GM21576 (cell line): Measurements from ENCODE around the gene MAGI1.
"Not testable (repeated sequence)": the region's sequence is repeated elsewhere in the genome, so short reads cannot be mapped to it uniquely, and the experiment has no call there.

ENCODE experiments used
- ATAC-seq: cut with Tn5 transposase; IDR thresholded peaks from one replicate; pipeline ENCODE4 v1.9.1; 2021; ENCODE audit warnings: mild to moderate bottlenecking, moderate library complexity; ENCODE audit not compliant: unreplicated experiment

The MAGI1 gene

GRCh38 chr3:65886391-65886790, 152.3 kb downstream of the MAGI1 start:
- ATAC-seq: no peak

DNA sequence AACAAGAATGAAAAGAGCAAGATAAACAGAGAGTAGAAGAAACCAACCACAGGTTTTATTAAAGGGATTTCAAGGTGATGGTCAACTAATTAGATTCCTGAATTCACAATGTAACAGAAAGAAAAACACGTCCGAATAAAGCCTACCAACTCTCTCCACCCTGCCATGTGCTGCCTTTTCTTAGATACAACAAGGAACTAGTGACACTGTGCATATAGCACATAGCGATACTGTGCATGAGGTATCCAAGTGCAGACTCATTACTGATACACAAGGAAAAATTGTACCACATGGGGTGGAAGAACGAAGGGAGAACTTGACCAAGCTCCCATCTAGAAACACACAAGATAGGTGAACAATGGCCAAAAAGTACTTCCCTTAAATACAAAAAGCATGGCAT, 154.6 kb downstream of the MAGI1 start:
- no peak for ATAC-seq

GRCh38 chr3:65883613-65884012, 155.1 kb downstream of the MAGI1 start:
- no peak for ATAC-seq

DNA sequence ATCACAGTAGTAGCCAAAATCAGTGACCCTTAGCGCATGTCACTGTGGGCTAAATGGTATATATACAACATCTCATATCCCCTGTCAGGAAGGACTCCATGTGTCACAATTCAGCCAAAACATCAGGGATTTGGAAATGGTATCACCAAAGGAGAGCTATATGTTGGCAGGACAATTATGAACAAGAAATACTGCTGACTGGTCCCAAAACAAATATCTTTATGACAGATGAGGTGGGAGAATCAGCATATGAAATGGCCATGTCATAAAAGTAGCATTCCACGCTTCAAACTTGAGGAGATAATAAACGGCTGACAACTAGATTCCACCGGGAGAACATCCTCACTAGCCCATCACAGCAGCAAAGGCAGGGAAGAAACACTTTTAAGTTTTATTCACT, 158.4 kb downstream of the MAGI1 start:
- ATAC-seq: no peak

DNA sequence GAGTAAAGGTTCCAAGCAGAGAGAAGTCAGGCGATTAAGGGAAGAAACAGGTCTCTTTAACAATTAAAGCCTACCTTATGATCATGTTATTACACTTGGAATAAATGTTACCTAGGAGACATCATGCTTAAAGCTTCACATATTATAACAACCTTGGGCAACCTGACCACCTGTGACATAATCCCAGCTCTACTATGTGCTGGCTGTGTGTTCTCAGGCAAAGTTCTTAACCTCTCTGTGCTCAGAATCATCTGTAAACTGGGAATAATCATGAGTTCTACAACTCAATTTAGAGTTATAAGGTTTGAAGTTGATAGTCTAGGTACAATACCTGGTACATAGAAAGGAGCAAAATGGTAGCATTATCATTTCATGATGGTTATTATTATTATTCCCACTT, 159.3 kb downstream of the MAGI1 start:
- ATAC-seq: no peak

DNA sequence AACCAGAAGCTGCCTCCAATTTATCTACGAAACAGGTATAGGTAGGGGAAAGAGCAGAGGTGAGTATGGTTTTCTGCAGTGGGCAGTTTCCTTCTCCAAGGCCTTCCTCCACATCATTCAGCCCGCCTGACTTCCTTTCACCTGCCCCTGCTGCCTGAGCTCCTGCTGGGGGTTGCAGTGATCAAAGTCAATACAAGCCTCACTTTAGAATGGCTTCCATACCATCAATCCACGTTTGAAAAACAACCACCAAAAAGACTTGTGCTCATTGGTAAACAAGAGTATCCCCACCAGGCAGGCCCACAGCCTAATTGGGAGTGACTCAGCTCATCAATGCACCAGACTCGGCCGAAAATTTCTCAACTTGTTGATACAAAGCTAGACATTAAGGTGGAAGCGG, 159.9 kb downstream of the MAGI1 start:
- ATAC-seq: no peak

- ATAC-seq: no peak
Observed at GRCh38 chr3:65877160-65877559, 161.6 kb downstream of the MAGI1 start.

- ATAC-seq: no peak
Observed at GRCh38 chr3:65876028-65876420, 162.7 kb downstream of the MAGI1 start.

DNA sequence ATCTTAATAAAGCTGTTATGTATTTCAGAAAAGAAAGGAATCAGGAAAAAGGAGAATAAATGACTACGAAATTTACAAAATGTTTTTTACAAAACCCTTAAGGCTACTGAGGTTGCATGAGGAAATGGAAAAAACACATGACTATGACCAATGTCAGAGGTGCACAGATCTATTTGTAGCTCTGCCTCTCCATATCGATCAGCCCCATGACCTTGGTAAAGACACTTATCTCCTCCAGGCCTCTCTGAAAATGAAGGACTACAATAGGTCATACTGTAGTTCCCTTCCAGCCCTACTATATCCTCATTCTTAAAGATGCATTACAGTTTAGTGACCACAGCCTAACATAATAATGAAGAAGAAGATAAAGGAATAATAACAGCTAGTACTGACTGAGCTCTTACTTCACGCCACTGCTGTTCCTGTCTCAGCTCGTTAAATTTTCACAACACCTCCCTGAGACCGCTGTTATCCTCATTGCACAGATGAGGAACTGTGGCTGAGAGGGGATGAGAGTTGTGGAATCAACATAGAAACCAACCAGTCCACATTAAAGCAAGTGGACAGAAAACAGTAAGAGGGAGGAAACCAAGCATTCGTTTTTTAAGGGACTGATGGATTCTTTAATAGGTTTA, 163.2 kb downstream of the MAGI1 start:
- ATAC-seq: no peak

DNA sequence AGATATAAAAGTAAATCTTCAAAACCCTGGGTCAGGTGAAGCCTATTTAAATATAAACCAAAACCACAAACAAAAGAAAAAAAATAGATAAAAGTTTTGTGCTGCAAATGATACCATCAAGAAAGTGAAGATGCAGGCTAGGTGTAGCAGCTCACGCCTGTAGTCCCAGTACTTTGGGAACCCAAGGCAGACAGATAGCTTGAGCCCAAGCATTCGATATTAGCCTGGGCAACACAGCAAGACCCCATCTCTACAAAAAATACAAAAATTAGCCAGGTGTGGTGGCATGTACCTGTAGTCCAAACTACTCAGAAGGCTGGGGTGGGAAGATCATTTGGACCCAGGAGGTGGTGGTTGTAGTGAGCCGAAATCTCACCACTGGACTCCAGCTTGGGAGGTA, 164.8 kb downstream of the MAGI1 start:
- no peak for ATAC-seq

DNA sequence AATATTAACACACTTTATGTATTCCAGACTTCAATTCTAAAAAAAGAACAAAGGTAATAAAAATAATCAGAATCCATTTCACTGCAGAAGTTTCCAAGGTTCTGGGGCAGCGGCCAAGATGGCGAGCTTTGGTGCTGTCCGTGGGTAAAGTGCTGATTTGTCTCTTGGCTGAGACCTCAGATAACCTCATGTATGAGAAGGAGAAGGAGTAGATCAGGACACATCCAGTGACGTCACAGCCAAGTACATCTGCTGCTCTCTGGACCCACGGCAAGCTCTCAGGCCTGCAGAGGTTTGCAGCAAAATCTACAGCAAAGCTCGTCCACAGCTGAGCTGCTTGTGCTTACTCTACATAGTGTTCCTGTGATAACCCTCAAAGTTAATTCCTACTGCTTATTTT, 165.7 kb downstream of the MAGI1 start:
- ATAC-seq: no peak

- ATAC-seq: no peak
Observed at GRCh38 chr3:65871305-65872141, 167.2 kb downstream of the MAGI1 start.

DNA sequence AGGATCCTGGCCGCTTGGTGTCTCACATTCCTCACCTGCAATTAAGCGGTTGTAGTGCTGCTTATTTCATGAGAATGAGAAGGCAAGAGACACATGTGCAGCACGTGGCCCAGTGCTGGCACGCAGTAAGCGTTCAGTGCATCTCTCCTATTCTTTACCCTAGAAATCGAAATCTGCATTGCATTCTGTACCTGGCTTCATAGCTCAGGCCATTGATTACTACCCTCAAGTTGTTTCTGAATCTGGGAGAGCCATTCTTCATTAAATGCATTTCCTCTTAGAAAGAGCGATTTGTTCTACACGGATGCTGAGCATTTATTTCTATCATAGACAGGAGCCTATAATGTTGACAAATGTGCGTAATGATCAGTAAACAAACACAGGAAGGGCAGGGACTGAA, 168.9 kb downstream of the MAGI1 start:
- ATAC-seq: no peak

GRCh38 chr3:65867463-65868210, 171.1 kb downstream of the MAGI1 start:
- ATAC-seq: no peak

DNA sequence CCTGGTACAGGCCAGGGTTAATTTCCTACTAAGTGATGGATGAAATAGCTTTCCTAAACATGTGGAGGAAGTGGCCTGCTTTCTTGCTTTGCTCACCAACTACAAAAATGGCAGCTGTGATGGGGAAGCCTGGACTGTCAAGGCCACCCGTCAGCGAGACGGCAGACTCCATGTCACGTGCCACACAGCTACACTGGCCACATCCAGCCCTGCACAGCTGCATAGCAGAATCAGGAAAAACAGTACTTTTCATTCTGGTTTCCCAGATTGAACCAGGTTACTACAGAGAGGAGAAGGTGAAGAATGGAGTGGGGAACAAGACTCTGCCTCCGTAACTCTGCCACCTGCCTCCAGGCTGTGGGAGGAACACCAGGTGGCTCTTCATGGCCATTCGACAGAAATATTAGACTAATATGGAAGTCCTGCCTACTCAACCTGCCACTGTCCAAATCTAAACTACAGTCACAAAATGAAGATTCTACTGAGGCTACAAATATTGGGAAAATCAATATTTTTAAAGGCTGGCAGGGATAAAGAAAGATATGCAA, 174.3 kb downstream of the MAGI1 start:
- no peak for ATAC-seq

DNA sequence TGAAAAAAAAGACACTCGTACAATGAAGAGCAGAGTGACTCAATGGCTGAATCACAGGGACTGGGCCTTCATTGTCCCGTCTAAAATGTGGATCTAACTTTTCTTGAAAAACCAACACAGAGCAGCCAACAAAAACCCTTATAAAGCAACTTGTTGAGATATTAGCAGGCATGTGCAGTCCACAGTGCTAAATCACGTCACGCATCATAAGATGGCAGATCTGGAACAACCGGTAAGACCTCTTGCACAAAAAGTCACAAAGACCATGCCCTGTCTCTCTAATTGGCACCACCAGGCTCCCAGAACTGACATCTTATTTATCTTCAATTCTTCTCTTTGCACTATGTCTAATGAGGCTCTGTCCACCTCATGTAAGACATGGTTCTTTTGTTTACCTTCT, 177.0 kb downstream of the MAGI1 start:
- no peak for ATAC-seq

DNA sequence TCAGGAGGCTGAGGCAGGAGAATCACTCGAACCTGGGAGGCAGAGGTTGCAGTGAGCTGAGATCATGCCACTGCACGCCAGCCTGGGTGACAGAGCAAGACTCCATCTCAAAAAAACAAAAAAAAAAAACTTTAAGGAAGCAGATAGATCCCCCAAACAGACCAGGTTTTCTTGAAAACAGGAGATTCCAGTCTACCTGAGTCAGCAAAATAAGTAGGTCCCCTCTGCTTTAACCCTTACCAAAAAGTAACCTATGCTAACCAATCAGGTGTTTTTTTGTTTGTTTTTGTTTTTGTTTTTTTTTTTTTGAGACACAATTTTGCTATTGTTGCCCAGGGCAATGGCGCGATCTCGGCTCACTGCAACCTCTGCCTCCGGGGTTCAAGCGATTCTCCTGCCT, 179.1 kb downstream of the MAGI1 start:
- not testable (repeated sequence) for ATAC-seq

- no peak for ATAC-seq
Observed at GRCh38 chr3:65858749-65859148, 180.0 kb downstream of the MAGI1 start.

GRCh38 chr3:65857327-65857726, 181.4 kb downstream of the MAGI1 start:
- ATAC-seq: no peak

DNA sequence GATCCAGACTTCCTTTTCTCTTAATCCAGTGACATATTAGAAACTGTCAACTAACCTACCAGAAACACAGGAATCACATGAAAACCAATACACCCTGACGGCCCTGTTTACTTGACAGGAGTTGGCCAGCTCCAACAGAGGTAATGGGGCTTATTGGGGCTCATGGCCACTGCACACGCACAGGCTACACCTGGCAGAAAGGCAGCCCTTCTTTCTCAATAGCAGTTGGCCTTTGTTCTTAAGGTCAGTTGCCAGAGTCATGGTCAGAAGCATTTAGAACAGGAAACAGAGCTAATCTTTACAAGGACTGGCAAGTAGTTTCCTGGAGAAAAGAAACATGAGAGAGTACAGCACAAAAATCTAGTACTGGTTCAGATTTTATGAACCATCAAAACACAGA, 181.8 kb downstream of the MAGI1 start:
- ATAC-seq: no peak

GRCh38 chr3:65855370-65856100, 183.2 kb downstream of the MAGI1 start:
- no peak for ATAC-seq
